ENCODE results near the gene ISM1.

ISM1 gene

DNA sequence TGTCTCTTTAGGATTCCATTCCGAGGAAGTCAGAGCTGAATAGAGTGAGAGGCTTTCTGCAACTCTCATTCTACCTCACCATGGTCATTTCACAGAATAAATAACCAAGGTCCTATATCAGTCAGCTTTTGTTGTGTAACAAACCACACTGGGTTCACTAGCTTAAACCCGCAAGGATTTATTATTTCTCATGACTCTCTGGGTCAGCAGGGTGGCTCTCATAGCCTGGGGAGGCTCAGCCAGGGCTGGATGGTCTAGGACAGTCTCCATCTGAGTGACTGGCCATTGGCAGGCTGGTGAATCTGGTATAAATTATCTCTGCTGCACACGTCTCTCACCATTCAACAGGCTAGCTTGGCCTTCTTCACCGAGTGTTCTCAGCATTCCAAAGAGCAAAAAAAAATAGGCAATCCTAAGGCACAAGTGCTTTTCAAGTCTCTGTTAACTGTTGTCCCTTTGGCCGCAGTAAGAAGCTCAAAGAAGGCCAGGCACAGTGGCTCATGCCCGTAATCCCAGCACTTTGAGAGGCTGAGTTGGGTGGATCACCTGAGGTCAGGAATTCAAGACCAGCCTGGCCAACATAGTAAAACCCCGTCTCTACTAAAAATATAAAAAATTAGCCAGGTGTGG, 39.7 kb downstream of the ISM1 start:
- H3K4me3 Mint-ChIP-seq, result no peak overlapping the region
- no peaks in the 10 kb centered on the region for H3K9me3 Mint-ChIP-seq
- H3K36me3 Mint-ChIP-seq (ENCODE audit: low read depth), result no peaks in the 10 kb centered on the region
- H3K27ac Mint-ChIP-seq, result no peak overlapping the region
- peaks cover 20% of the 10 kb centered on the region for H3K4me1 Mint-ChIP-seq (ENCODE audit: low read depth)
- no peaks in the 10 kb centered on the region for H3K27me3 Mint-ChIP-seq

DNA sequence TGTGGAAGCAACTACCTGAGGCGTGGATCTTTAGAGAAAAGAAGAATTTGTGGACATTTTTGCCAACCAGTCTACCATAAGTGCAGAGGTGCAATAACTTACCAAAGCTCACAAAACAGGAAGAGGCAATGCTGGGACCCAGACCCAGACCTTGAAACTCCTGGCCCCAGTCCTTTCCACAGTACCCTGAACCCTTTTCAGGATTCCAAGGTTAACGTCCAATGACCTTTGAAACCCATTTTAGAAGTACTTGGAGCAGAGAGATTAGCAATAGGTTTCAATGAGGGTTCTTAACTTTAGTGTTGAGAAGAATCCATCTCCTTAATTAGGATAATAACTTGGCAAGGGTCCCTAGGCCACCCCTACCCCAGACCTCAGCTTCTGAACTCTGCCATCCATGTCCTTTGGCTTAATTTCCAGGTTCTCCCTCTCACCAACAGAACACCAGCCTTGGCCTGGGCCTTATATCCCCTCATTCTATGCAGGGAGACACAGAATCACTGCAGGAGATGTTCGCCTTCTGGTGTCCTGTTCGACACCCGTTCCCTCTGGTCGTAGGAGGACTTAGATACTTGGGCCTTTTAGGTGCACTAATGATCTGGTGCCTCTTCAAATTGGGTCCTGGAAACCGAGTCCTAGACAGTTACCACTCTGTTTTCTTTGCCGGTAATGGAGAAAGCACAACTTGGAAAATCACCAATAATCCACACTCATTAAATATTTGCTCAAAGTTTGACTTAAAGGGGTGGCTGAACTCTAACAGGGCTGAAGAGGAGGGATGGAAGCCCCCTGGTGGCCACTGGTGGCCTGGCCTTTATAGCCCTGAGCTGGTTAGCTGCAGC, 40.6 kb downstream of the ISM1 start:
- Mint-ChIP-seq H3K4me3 (no peak overlapping the region), H3K36me3 (ENCODE audit: low read depth) (no peaks in the 10 kb centered on the region), H3K9me3 (no peaks in the 10 kb centered on the region), H3K27ac (no peak overlapping the region), H3K4me1 (ENCODE audit: low read depth) (peaks cover 20% of the 10 kb centered on the region), H3K27me3 (no peaks in the 10 kb centered on the region)

DNA sequence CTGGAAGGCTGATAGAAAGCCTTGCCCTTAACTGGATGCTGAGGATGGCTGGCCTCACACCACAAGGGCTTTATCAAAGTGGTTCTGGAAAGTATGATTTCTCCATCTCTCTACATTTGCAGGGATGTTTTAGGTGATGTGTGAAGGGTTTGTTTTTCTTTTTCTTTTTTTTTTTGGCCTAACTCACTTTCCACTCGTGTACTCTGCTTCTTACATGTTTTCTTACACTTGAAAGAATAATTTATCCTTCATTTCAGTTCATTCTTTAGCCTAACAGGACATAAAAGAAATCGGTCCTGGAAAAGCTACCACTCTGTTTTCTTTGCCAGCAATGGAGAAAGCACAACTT, 41.2 kb downstream of the ISM1 start:
- H3K27ac Mint-ChIP-seq, result no peak overlapping the region
- no peaks in the 10 kb centered on the region for H3K36me3 Mint-ChIP-seq (ENCODE audit: low read depth)
- no peaks in the 10 kb centered on the region for H3K27me3 Mint-ChIP-seq
- H3K4me1 Mint-ChIP-seq (ENCODE audit: low read depth), result peaks cover 20% of the 10 kb centered on the region
- H3K4me3 Mint-ChIP-seq, result no peak overlapping the region
- H3K9me3 Mint-ChIP-seq, result no peaks in the 10 kb centered on the region

DNA sequence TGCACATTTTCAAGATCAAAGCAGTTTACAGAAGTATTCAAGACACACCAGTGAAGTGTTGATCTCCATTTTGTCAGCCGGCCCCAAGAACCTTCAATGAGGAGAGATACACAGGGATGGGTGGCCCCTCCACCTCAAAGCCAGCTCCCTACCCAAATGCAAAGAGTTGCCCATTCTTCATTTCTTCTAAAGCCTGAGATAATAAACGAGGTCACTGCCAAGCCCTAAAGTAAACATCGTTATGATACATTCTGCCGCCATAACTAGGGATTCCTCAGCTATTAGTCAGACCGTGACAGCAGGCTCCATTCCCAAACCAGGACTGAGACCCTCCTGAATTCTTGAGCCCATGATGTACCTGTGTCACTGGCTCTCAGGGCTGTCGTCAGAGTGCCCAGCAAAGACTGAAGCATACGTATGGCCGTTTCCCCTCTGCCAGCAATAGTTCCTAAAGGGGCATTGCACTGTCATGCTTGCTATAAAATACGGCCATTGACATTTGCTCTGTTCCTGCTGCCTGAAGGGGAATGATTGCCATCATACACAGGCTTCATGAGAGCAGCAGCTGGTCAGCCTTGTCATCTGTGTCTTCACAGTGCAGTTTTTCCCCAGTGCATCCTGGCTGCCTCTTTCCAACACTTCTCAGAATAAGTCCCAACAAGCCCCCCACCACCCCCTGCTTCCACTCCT, 41.7 kb downstream of the ISM1 start:
- no peaks in the 10 kb centered on the region for H3K9me3 Mint-ChIP-seq
- H3K4me1 Mint-ChIP-seq (ENCODE audit: low read depth), result peaks cover 16% of the 10 kb centered on the region
- no peak overlapping the region for H3K4me3 Mint-ChIP-seq
- no peaks in the 10 kb centered on the region for H3K27me3 Mint-ChIP-seq
- H3K36me3 Mint-ChIP-seq (ENCODE audit: low read depth), result no peaks in the 10 kb centered on the region
- H3K27ac Mint-ChIP-seq, result no peak overlapping the region

DNA sequence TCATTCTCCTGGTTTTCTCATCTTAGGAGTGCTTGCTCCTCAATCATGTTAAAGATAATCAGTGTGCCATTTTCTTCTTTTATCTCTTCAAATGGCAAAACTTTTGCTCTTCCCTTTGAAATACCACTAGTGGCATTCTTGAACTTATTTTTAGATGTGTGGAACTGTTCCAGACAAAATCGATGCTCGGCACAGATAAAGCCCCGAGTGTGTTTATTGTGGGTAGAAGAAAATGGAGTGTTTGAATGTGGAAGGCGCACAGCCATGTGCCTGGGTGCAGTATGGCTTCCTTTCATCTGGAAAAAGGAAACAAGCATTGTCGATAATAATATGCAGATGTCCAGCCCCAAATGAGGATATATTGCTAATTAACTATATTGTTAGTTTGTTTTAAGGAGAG, 42.4 kb downstream of the ISM1 start:
- H3K4me3 Mint-ChIP-seq, result no peak overlapping the region
- no peaks in the 10 kb centered on the region for H3K27me3 Mint-ChIP-seq
- no peaks in the 10 kb centered on the region for H3K9me3 Mint-ChIP-seq
- H3K36me3 Mint-ChIP-seq (ENCODE audit: low read depth), result no peaks in the 10 kb centered on the region
- no peak overlapping the region for H3K27ac Mint-ChIP-seq
- H3K4me1 Mint-ChIP-seq (ENCODE audit: low read depth), result peaks cover 11% of the 10 kb centered on the region

DNA sequence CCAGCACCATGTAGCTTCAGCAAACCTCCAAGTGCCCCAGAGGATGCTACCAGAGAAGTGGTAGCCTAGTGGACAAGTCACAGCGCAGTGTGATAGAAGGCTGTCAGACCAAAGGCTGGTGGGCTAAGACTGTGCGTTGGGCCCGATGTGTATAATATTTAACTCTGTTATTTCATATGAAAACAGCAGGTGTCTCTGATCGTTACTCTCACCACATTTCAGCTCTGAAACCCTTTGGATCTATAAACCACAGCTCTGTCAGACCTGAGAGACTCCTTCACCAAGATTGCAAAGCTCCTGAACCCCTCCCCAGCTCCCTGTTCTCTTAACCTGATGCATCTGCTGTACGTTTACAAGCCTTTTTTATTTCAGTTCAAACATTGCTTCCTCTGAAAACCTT, 43.8 kb downstream of the ISM1 start:
- H3K27ac Mint-ChIP-seq, result no peak overlapping the region
- H3K4me1 Mint-ChIP-seq (ENCODE audit: low read depth), result peaks cover 11% of the 10 kb centered on the region
- H3K36me3 Mint-ChIP-seq (ENCODE audit: low read depth), result no peaks in the 10 kb centered on the region
- no peaks in the 10 kb centered on the region for H3K9me3 Mint-ChIP-seq
- H3K4me3 Mint-ChIP-seq, result no peak overlapping the region
- peaks cover 5% of the 10 kb centered on the region for H3K27me3 Mint-ChIP-seq

DNA sequence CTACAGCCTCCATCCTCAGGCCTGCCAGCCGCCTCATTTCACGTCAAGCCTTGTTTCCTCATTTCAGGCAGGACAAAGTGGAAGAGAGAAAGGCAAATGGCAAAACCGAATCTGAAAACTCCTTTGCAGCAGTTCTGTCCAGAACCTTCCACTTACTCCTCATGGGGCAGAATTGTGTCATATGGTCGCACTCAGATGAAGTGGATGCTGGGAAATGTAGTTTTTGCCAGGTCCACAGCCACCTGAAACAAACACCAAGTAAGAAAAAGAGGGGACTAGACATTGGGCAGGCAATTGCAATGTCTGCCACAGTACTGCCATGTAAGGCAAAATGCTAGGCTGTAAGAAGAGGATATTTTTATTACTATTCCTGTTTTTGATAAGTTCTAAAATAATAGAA, 44.9 kb downstream of the ISM1 start:
- Mint-ChIP-seq H3K27me3 (peaks cover 5% of the 10 kb centered on the region), H3K36me3 (ENCODE audit: low read depth) (no peaks in the 10 kb centered on the region), H3K4me3 (no peak overlapping the region), H3K4me1 (ENCODE audit: low read depth) (peaks cover 11% of the 10 kb centered on the region), H3K9me3 (no peaks in the 10 kb centered on the region), H3K27ac (no peak overlapping the region)

DNA sequence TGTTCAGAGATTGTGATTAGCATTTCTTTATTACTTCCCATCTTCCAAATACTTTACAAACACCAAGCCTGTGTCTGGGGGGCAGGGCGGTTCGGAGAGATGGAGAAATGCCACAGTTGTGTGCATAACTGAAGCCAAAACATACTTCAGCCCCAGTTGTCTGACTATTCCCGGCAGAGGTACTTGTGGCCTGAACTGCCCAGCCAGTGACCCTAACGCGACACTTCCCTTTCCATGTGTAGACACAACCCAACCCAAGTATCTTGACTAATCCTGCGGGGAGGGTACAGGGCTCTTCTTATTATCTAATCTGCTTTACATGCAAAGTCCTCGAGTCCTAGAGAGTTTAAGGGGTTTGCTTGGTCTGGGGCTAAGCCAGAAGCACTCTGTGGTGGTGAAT, 46.2 kb downstream of the ISM1 start:
- H3K27ac Mint-ChIP-seq, result no peak overlapping the region

DNA sequence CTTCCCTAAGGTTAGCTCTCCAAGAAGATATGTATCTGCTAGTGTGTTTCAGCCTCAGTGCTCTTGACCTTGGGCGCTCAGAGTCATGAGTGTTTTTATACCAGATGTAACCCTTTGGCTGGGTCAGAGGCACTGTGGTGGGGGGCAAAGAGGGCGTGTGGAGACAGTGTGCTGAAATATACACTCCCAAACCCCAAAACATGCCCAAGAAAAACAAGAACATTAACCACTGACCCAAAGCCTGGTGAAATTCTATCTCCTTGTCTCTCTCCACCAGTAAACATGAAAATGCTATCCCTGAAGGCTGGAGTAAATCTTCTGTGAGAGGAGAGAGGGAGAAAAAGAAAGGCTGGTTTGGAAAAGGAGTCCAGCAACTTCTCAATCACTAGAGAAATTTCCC, 47.9 kb downstream of the ISM1 start:
- H3K4me3 Mint-ChIP-seq, result no peak overlapping the region
- H3K9me3 Mint-ChIP-seq, result no peaks in the 10 kb centered on the region
- H3K4me1 Mint-ChIP-seq (ENCODE audit: low read depth), result no peaks in the 10 kb centered on the region
- H3K27me3 Mint-ChIP-seq, result peaks cover 5% of the 10 kb centered on the region
- H3K27ac Mint-ChIP-seq, result no peak overlapping the region
- no peaks in the 10 kb centered on the region for H3K36me3 Mint-ChIP-seq (ENCODE audit: low read depth)

More for the DNA sequence above, 46.2 kb downstream of the ISM1 start:
- peaks cover 5% of the 10 kb centered on the region for H3K4me1 Mint-ChIP-seq (ENCODE audit: low read depth)
- no peaks in the 10 kb centered on the region for H3K36me3 Mint-ChIP-seq (ENCODE audit: low read depth)
- peaks cover 5% of the 10 kb centered on the region for H3K27me3 Mint-ChIP-seq
- H3K4me3 Mint-ChIP-seq, result no peak overlapping the region
- H3K9me3 Mint-ChIP-seq, result no peaks in the 10 kb centered on the region

DNA sequence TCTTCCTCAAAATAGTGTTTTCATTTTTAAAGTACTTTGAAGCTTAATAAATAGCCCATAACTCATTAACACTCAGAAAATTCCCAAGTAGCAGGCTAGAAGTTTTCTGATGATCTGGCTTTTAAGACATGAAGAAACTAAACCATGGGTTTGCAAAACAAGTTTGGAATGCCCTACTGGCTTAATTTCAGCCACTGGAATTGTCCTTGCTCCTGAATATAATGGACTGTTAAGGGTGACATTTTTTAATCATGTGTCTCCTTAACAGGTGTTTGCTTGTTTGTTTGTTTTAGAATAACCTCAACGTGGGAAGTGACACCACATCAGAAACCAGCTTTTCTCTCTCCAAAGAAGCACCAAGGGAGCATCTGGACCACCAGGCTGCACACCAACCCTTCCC, 49.1 kb downstream of the ISM1 start:
- H3K36me3 Mint-ChIP-seq (ENCODE audit: low read depth), result no peaks in the 10 kb centered on the region
- H3K27me3 Mint-ChIP-seq, result peaks cover 5% of the 10 kb centered on the region
- no peak overlapping the region for H3K4me3 Mint-ChIP-seq
- H3K27ac Mint-ChIP-seq, result no peak overlapping the region
- H3K4me1 Mint-ChIP-seq (ENCODE audit: low read depth), result no peaks in the 10 kb centered on the region
- H3K9me3 Mint-ChIP-seq, result no peaks in the 10 kb centered on the region

DNA sequence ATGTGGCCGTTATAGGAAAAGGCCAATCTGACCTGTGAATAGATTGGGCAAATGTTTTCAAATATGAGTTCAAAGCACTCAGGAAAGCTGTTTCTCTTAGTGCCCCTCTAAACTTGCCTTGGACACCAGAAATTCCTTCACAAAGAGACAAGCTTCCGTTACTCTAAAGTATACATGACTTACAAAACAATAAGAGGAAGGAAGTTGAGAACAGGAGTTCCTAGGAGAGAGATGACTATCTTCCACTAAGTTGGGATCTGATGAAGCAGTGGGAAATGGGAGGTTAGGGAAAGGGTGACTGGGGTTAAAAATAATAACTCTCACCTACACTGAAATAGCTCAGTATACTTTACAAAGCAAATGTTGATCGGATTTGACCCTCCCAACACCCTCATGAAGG, 50.0 kb downstream of the ISM1 start:
- Mint-ChIP-seq H3K27ac (no peak overlapping the region), H3K9me3 (no peaks in the 10 kb centered on the region), H3K4me1 (ENCODE audit: low read depth) (no peaks in the 10 kb centered on the region), H3K4me3 (no peak overlapping the region), H3K27me3 (peaks cover 5% of the 10 kb centered on the region), H3K36me3 (ENCODE audit: low read depth) (no peaks in the 10 kb centered on the region)

DNA sequence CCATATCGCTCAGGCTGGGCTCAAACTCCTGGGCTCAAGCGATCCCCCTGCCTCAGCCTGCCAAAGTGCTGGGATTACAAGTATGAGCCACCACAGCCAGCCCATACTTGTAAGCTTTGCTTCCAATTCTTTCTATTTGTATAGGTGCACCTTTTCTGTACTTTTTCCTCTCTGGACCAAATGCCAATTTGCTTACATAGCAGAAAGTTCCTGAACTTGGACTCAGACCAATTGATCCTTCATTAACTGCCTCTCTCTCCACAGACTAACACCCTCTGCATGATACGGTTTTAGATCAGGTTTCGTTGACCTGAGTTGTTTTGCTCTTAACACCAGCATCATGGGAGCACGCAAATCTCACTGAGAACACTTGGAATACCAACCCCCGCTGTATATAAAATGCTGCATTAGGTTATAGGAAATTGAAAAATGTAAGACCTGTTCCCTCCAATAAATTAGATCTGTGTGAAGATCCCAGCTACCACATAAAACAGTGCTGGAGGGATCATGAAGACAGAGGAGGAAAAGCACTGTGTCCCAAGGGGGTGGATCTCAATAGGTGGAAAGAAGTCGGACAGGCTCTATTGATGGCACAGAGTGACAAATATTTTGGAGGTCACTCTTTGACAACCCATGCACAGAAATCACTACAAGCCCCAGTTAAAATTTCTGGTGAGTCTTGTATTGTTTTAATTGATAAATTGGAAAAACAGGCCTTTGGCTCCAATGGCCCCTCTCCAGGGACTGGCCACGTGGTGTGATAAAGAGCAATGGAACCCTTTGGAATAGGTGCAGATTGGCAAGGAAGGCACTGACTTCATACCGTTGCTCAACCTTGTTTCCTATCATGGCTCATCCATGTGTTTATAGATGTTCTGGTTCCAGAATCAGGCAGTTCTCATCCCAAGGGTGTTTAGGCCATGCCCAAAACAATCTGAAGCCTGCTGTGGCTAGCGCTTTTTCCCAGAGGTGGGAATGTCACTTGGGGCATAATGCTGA, 51.2 kb downstream of the ISM1 start:
- no peaks in the 10 kb centered on the region for H3K9me3 Mint-ChIP-seq
- H3K4me1 Mint-ChIP-seq (ENCODE audit: low read depth), result no peaks in the 10 kb centered on the region
- H3K27me3 Mint-ChIP-seq, result peaks cover 5% of the 10 kb centered on the region
- H3K4me3 Mint-ChIP-seq, result no peak overlapping the region
- H3K27ac Mint-ChIP-seq, result no peak overlapping the region
- H3K36me3 Mint-ChIP-seq (ENCODE audit: low read depth), result no peaks in the 10 kb centered on the region

DNA sequence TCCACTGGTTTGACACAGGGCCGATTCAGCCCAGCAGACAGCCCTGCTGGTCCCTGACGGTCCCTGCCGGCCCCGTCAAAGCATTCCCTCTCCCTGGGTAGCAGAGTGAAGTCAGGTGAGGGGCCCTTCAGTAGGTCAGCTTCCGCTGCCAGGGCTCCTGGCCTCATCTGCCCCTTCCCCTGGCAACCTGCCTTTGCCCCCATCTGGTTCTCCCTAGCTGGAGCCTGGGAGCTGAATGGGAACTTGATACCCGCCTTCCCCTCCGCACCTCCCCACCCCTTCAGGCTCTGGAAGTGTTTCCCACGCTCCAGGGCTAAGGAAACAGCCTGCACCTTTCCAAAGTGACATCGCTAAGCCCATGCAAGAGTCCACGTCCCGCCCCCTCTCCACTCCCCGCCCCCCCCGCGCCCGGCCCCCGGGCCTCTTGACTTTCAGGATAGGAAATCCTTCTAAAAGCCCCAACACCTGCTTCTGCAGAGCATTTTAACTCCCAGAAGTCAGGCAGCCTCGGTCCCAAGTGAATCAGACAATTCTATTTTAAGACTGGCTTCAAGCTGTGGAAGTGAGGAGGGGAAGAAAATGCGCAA, 53.3 kb downstream of the ISM1 start:
- H3K4me1 Mint-ChIP-seq (ENCODE audit: low read depth), result no peaks in the 10 kb centered on the region
- H3K4me3 Mint-ChIP-seq, result no peak overlapping the region

DNA sequence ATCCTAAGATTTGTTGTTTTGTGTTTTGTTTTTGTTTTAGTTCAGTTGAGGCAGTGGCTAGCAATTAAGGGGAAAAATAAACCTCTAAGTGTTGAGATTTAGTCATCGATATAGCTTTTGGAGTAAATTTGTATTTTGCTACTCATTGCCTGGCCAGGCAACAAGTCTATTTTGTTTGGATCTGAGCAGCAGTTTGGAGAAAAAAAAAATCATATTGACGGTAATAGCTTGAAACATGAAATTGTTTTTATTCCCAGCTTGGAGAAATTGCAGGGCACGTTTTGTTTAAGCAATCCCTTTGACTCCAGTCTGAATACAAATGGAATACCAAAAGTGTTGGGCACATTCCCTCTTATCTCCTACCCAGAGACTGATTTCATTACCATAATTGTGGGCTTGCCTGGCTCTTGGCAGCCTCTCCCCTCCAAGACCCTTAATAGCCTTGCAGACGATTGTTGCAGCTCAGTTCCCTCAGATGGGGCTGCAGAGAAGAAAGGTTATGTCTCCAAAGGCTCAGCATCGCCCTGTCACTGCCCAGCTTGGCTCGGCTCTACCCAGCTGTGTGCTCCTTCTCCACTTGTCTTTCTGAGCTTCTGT, 56.0 kb downstream of the ISM1 start:
- H3K27ac Mint-ChIP-seq, result no peak overlapping the region
- H3K4me3 Mint-ChIP-seq, result no peak overlapping the region
- no peaks in the 10 kb centered on the region for H3K4me1 Mint-ChIP-seq (ENCODE audit: low read depth)
- no peaks in the 10 kb centered on the region for H3K27me3 Mint-ChIP-seq
- no peaks in the 10 kb centered on the region for H3K9me3 Mint-ChIP-seq
- peaks cover 1% of the 10 kb centered on the region for H3K36me3 Mint-ChIP-seq (ENCODE audit: low read depth)

More for the DNA sequence above, 53.3 kb downstream of the ISM1 start:
- H3K9me3 Mint-ChIP-seq, result no peaks in the 10 kb centered on the region
- H3K27ac Mint-ChIP-seq, result no peak overlapping the region
- no peaks in the 10 kb centered on the region for H3K36me3 Mint-ChIP-seq (ENCODE audit: low read depth)
- H3K27me3 Mint-ChIP-seq, result peaks cover 5% of the 10 kb centered on the region
